Lower lobe of right lung (tissue), 2 donors: ENCODE data around the gene GLI3. TPM values are rescaled to one million over a fixed set of nuclear protein-coding genes. Genes with fewer than 3 reads are reported as not detected.

ENCODE experiments used
- ATAC-seq, 2 donors: fragments of 200-7000 bp; cut with Tn5 transposase; one replicate each; pipeline ENCODE4 v1.9.1; 2020 to 2022; ENCODE audit warnings: mild to moderate bottlenecking in 2 of 2, moderate library complexity in 2 of 2
- DNase-seq: peaks from one replicate; pipeline ENCODE4 v3.0.0-alpha.2; 2020
- H3K27ac ChIP-seq: fragments of 200-600 bp; one replicate; pipeline ENCODE4 v1.8.0; 2022
- H3K27me3 ChIP-seq: fragments of 200-600 bp; one replicate; pipeline ENCODE4 v1.8.0; 2022; ENCODE audit warnings: low read depth
- H3K36me3 ChIP-seq: fragments of 200-600 bp; one replicate; pipeline ENCODE4 v1.8.0; 2022; ENCODE audit warnings: mild to moderate bottlenecking
- H3K4me1 ChIP-seq: fragments of 200-600 bp; one replicate; pipeline ENCODE4 v1.8.0; 2022
- H3K4me3 ChIP-seq: fragments of 200-600 bp; one replicate; pipeline ENCODE4 v1.8.0; 2022; ENCODE audit warnings: mild to moderate bottlenecking
- H3K9me3 ChIP-seq: fragments of 200-600 bp; one replicate; pipeline ENCODE4 v1.8.0; 2022
- CTCF ChIP-seq: fragments of 200-600 bp; IDR thresholded peaks from one replicate; pipeline ENCODE4 v1.8.0; 2022; ENCODE audit warnings: antibody characterized with exemption, mild to moderate bottlenecking
- intact Hi-C: fragments of 100-400 bp; cut with DNase I; formaldehyde crosslinking; loops from one replicate; pipeline ENCODE4 v1.11.0; 2022
- total RNA-seq: library from RNA; stranded (reverse); fragmentation: NEBNext Ultra II Directional; extraction: Animal tissue kit (Norgen Biotek cat#: 25700); gene quantifications from one replicate; pipeline ENCODE4 v1.2.1, GENCODE V29; 2021
- donor health status: DM: no; HTN: yes; CAD: no; lungs with severe emphysema.

GLI3 gene
- total RNA-seq, 1 donor from 2014 or later = 20.7 TPM

GRCh38 chr7:42064534-42064933 is 172.5 kb downstream of the GLI3 start:
- no peaks in the 10 kb centered on the region for H3K27me3 ChIP-seq
- no peak overlapping the region for H3K4me3 ChIP-seq
- DNase-seq (no peak), ATAC-seq (no peak)
- no peaks in the 10 kb centered on the region for H3K9me3 ChIP-seq
- intact Hi-C loops = no loop called here
- TF ChIP-seq CTCF = no peak
- no peaks in the 10 kb centered on the region for H3K36me3 ChIP-seq
- H3K27ac ChIP-seq = no peak overlapping the region
- no peaks in the 10 kb centered on the region for H3K4me1 ChIP-seq

GRCh38 chr7:42059275-42059674 is 177.7 kb downstream of the GLI3 start:
- no peaks in the 10 kb centered on the region for H3K36me3 ChIP-seq

GRCh38 chr7:42057331-42057730 is 179.7 kb downstream of the GLI3 start:
- H3K4me3 ChIP-seq = no peak overlapping the region
- ATAC-seq (no peak), DNase-seq (no peak)
- H3K4me1 ChIP-seq = no peaks in the 10 kb centered on the region
- no peak for TF ChIP-seq CTCF
- H3K9me3 ChIP-seq = no peaks in the 10 kb centered on the region
- H3K27ac ChIP-seq = no peak overlapping the region
- H3K36me3 ChIP-seq = no peaks in the 10 kb centered on the region
- intact Hi-C loops = no loop called here
- H3K27me3 ChIP-seq = no peaks in the 10 kb centered on the region

More at GRCh38 chr7:42059275-42059674, 177.7 kb downstream of the GLI3 start:
- ATAC-seq = no peak
- no peaks in the 10 kb centered on the region for H3K9me3 ChIP-seq
- intact Hi-C loops = no loop called here
- H3K27ac ChIP-seq = no peak overlapping the region
- no peak overlapping the region for H3K4me3 ChIP-seq
- no peak for DNase-seq
- no peaks in the 10 kb centered on the region for H3K27me3 ChIP-seq
- no peaks in the 10 kb centered on the region for H3K4me1 ChIP-seq
- no peak for TF ChIP-seq CTCF

- no peak overlapping the region for H3K4me3 ChIP-seq
- DNase-seq = no peak
- TF ChIP-seq CTCF = no peak
- ATAC-seq = no peak
- no peaks in the 10 kb centered on the region for H3K27me3 ChIP-seq
- no peaks in the 10 kb centered on the region for H3K36me3 ChIP-seq
- no peaks in the 10 kb centered on the region for H3K9me3 ChIP-seq
- no peaks in the 10 kb centered on the region for H3K4me1 ChIP-seq
- H3K27ac ChIP-seq = no peak overlapping the region
- intact Hi-C loops = no loop called here
These were observed 181.8 kb downstream of the GLI3 start for GRCh38 chr7:42055171-42055570.

GRCh38 chr7:42053834-42054233 is 183.2 kb downstream of the GLI3 start:
- ATAC-seq (no peak), DNase-seq (no peak)
- Histone ChIP-seq H3K27ac (no peak overlapping the region), H3K4me1 (no peaks in the 10 kb centered on the region), H3K27me3 (no peaks in the 10 kb centered on the region), H3K4me3 (no peak overlapping the region), H3K36me3 (no peaks in the 10 kb centered on the region), H3K9me3 (no peaks in the 10 kb centered on the region)
- intact Hi-C loops = no loop called here
- TF ChIP-seq CTCF = no peak

- TF ChIP-seq CTCF = no peak
- H3K27ac ChIP-seq = no peak overlapping the region
- no peaks in the 10 kb centered on the region for H3K9me3 ChIP-seq
- DNase-seq (no peak), ATAC-seq (no peak)
- intact Hi-C loops = no loop called here
- H3K4me1 ChIP-seq = no peaks in the 10 kb centered on the region
- no peaks in the 10 kb centered on the region for H3K27me3 ChIP-seq
- H3K36me3 ChIP-seq = peaks cover 7% of the 10 kb centered on the region
- no peak overlapping the region for H3K4me3 ChIP-seq
These were observed 187.2 kb downstream of the GLI3 start for GRCh38 chr7:42049761-42050160.
